ENCODE data around the gene PHPT1. TPM values are rescaled to one million over a fixed set of nuclear protein-coding genes. Genes with fewer than 3 reads are reported as not detected.
A peak's percentile ranks its signal among the peaks of the same experiment; 100 is the strongest.

PHPT1 gene
- total and polyA plus RNA-seq, 2 donors from 2014 or later = 108 to 283 TPM

DNA sequence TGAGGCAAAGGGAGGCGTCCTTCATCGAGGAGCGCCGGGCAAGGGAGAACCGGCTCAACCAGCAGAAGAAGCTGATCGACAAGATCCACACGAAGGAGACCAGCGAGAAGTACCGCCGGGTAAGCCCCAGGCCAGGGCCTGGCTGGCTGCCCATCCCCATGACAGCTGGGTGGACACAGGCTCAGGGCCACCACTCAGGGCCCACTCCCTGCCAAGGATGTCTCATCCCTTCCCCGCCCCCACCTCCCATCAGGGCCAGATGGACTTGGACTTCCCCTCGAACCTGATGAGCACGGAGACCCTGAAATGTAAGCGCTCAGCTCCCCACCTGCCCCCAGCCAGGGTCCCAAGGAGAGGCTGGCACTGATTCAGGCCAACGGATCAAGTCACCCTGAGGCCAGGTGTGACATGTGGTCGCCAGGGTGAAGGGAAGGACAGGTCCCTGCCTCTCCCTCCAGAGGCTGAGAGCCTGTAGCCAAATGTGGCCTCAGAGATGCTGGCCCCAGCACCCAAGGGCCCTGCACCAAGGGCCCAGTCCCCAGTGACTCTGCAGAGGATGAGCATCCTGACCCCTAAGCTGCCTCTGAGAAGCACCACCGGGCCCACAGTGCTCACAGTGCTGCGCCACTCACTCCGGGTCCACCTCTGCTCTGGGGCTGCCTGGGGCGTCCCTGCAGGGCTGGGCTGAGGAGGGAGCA, 44.6 kb upstream of the PHPT1 start:
- Histone ChIP-seq H3K27me3 (ENCODE audit: control insufficient read depth, insufficient read depth, low read length) (no peaks in the 10 kb centered on the region), H3K9ac (ENCODE audit: low read length in 3 of 3) (no peak overlapping the region), H3K4me3 (ENCODE audit: low read length in 3 of 3) (no peak overlapping the region), H3K27ac (ENCODE audit: low read depth in 2 of 2, low read length in 2 of 2) (no peak overlapping the region), H3K9me3 (ENCODE audit: control insufficient read depth in 2 of 3, insufficient read depth in 1 of 3, low read length in 3 of 3) (no peaks in the 10 kb centered on the region), H3K36me3 (ENCODE audit: control insufficient read depth in 2 of 3, insufficient read depth in 3 of 3, low read length in 3 of 3) (peaks cover 0 to 5% (median 0%) of the 10 kb centered on the region in 3 donors), H3K4me1 (ENCODE audit: control insufficient read depth in 2 of 3, insufficient read depth in 2 of 3, low read depth in 1 of 3, low read length in 3 of 3) (peaks cover 0 to 20% (median 6%) of the 10 kb centered on the region in 3 donors)
- TF ChIP-seq, protein P1, sequence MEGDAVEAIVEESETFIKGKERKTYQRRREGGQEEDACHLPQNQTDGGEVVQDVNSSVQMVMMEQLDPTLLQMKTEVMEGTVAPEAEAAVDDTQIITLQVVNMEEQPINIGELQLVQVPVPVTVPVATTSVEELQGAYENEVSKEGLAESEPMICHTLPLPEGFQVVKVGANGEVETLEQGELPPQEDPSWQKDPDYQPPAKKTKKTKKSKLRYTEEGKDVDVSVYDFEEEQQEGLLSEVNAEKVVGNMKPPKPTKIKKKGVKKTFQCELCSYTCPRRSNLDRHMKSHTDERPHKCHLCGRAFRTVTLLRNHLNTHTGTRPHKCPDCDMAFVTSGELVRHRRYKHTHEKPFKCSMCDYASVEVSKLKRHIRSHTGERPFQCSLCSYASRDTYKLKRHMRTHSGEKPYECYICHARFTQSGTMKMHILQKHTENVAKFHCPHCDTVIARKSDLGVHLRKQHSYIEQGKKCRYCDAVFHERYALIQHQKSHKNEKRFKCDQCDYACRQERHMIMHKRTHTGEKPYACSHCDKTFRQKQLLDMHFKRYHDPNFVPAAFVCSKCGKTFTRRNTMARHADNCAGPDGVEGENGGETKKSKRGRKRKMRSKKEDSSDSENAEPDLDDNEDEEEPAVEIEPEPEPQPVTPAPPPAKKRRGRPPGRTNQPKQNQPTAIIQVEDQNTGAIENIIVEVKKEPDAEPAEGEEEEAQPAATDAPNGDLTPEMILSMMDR (IDR thresholded peaks at IDR 0.05; ENCODE audit: borderline replicate concordance, extremely low read depth, insufficient read depth) = no peak
- FAIRE-seq (no peak), DNase-seq (peak in 2 of 5 donors; percentile 48 to 76)
- intact Hi-C loops (cut with DNase I) = no loop called here

DNA sequence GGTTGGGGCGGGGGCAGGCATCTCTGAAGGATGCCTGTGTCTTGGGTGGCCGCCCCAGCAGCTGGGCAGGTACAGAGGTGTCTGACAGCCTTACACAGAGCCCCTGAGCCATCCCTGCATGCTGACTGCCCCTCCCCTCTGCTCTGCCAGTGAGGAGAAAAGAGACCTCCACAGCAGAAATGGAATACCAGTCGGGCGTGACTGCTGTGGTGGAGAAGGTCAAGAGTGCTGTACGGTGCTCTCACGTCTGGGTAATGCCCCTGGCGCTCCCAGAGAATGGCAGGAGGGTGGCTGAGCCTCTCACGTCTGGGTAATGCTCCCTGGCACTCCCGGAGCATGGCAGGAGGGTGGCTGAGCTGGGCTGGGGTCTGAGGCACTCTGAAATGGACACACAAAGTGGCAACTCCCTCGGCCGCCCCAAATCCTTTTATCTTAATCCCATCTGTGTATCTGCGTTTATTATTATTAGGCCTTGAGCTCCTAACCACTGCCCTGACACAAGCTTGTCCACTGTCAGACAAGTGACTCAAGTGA, 43.9 kb upstream of the PHPT1 start:
- Histone ChIP-seq H3K27me3 (ENCODE audit: control insufficient read depth, insufficient read depth, low read length) (no peaks in the 10 kb centered on the region), H3K27ac (ENCODE audit: low read depth in 2 of 2, low read length in 2 of 2) (no peak overlapping the region), H3K4me3 (ENCODE audit: low read length in 3 of 3) (no peak overlapping the region), H3K36me3 (ENCODE audit: control insufficient read depth in 2 of 3, insufficient read depth in 3 of 3, low read length in 3 of 3) (peaks cover 0 to 5% (median 0%) of the 10 kb centered on the region in 3 donors), H3K9ac (ENCODE audit: low read length in 3 of 3) (no peak overlapping the region), H3K4me1 (ENCODE audit: control insufficient read depth in 2 of 3, insufficient read depth in 2 of 3, low read depth in 1 of 3, low read length in 3 of 3) (peaks cover 0 to 21% (median 6%) of the 10 kb centered on the region in 3 donors), H3K9me3 (ENCODE audit: control insufficient read depth in 2 of 3, insufficient read depth in 1 of 3, low read length in 3 of 3) (no peaks in the 10 kb centered on the region)
- FAIRE-seq = no peak
- peak in 3 of 5 donors; percentile 38 to 60 (median 46) for DNase-seq
- TF ChIP-seq, protein P1 (IDR thresholded peaks at IDR 0.05; ENCODE audit: borderline replicate concordance, extremely low read depth, insufficient read depth) = no peak
- intact Hi-C loops (cut with DNase I) = no loop called here

DNA sequence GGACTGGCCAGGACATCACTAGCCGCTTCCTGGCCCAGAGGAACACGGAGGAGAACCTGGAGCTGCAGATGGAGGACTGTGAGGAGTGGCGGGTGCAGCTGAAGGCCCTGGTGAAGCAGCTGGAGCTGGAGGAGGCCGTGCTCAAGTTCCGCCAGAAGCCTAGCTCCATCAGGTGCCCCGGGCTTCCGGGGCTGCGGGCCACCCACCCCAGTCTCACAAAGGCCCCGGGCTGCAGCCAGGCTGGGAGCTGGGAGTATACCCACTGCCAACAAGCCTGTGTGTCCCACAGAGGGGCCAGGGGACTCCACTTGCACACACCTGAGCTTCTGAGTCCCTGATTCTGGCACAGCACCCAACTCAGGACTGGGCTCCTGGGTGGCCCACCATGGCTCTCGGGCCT, 43.1 kb upstream of the PHPT1 start:
- Histone ChIP-seq H3K9ac (ENCODE audit: low read length in 3 of 3) (no peak overlapping the region), H3K27ac (ENCODE audit: low read depth in 2 of 2, low read length in 2 of 2) (no peak overlapping the region), H3K27me3 (ENCODE audit: control insufficient read depth, insufficient read depth, low read length) (no peaks in the 10 kb centered on the region), H3K4me3 (ENCODE audit: low read length in 3 of 3) (no peak overlapping the region), H3K9me3 (ENCODE audit: control insufficient read depth in 2 of 3, insufficient read depth in 1 of 3, low read length in 3 of 3) (no peaks in the 10 kb centered on the region), H3K36me3 (ENCODE audit: control insufficient read depth in 2 of 3, insufficient read depth in 3 of 3, low read length in 3 of 3) (peaks cover 0 to 8% (median 0%) of the 10 kb centered on the region in 3 donors), H3K4me1 (ENCODE audit: control insufficient read depth in 2 of 3, insufficient read depth in 2 of 3, low read depth in 1 of 3, low read length in 3 of 3) (peaks cover 0 to 14% (median 6%) of the 10 kb centered on the region in 3 donors)
- TF ChIP-seq, protein P1 (IDR thresholded peaks at IDR 0.05; ENCODE audit: borderline replicate concordance, extremely low read depth, insufficient read depth) = no peak
- DNase-seq = peak in 1 of 5 donors; percentile 69
- intact Hi-C loops (cut with DNase I) = no loop called here
- FAIRE-seq = no peak
